Nephron progenitor cell (in vitro differentiated cells): ENCODE results near the gene KATNAL1.

ENCODE experiments used
- DNase-seq: peaks from one replicate; pipeline ENCODE4 v3.0.0; 2021
- H3K27ac Mint-ChIP-seq: 2 replicates; pipeline ENCODE4 v1.8.0; 2021; ENCODE audit warnings: mild to moderate bottlenecking, moderate library complexity, mixed read lengths
- H3K27me3 Mint-ChIP-seq: 2 replicates; pipeline ENCODE4 v1.8.0; 2021; ENCODE audit warnings: mild to moderate bottlenecking, low read depth, mixed read lengths; ENCODE audit not compliant: poor library complexity
- H3K36me3 Mint-ChIP-seq: 2 replicates; pipeline ENCODE4 v1.8.0; 2021; ENCODE audit warnings: low read depth, mixed read lengths
- H3K4me1 Mint-ChIP-seq: 2 replicates; pipeline ENCODE4 v1.8.0; 2021; ENCODE audit warnings: mixed read lengths
- H3K4me3 Mint-ChIP-seq: 2 replicates; pipeline ENCODE4 v1.8.0; 2021; ENCODE audit warnings: mild to moderate bottlenecking, moderate library complexity, mixed read lengths
- H3K9me3 Mint-ChIP-seq: 2 replicates; pipeline ENCODE4 v1.8.0; 2021; ENCODE audit warnings: mild to moderate bottlenecking, moderate library complexity, mixed read lengths
- TF ChIP-seq, protein P1 (sequence below): fragments of 200-600 bp; sonication (generic); IDR thresholded peaks from 2 replicates; pipeline ENCODE4 v1.5.0; 2021; ENCODE audit warnings: antibody characterized with exemption

Gene KATNAL1

DNA sequence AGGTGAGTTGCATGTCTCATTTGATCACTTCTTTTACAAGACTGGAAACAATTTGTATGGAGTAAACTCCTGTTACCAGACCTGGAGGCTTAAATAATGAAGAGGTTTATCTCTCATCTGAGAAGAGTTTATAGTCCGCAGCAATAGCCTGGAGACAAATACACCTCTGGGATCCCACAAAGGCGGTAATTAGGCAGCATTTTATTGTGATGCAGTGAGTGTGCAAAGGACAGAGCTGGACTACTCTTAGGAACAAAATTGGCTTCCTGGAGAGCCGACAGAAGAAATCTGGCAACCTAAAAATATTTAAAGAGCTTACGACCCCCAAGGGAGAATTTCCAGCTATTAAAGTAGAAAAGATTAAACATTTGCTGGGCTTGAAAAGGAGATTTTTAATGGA, 11.8 kb upstream of the KATNAL1 start:
- Mint-ChIP-seq H3K4me3 (no peak overlapping the region), H3K27ac (no peak overlapping the region), H3K9me3 (no peaks in the 10 kb centered on the region), H3K4me1 (peaks cover 11% of the 10 kb centered on the region), H3K36me3 (peaks cover 12% of the 10 kb centered on the region), H3K27me3 (peaks cover 4% of the 10 kb centered on the region)
- TF ChIP-seq, protein P1, sequence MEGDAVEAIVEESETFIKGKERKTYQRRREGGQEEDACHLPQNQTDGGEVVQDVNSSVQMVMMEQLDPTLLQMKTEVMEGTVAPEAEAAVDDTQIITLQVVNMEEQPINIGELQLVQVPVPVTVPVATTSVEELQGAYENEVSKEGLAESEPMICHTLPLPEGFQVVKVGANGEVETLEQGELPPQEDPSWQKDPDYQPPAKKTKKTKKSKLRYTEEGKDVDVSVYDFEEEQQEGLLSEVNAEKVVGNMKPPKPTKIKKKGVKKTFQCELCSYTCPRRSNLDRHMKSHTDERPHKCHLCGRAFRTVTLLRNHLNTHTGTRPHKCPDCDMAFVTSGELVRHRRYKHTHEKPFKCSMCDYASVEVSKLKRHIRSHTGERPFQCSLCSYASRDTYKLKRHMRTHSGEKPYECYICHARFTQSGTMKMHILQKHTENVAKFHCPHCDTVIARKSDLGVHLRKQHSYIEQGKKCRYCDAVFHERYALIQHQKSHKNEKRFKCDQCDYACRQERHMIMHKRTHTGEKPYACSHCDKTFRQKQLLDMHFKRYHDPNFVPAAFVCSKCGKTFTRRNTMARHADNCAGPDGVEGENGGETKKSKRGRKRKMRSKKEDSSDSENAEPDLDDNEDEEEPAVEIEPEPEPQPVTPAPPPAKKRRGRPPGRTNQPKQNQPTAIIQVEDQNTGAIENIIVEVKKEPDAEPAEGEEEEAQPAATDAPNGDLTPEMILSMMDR = no peak
- no peak for DNase-seq

DNA sequence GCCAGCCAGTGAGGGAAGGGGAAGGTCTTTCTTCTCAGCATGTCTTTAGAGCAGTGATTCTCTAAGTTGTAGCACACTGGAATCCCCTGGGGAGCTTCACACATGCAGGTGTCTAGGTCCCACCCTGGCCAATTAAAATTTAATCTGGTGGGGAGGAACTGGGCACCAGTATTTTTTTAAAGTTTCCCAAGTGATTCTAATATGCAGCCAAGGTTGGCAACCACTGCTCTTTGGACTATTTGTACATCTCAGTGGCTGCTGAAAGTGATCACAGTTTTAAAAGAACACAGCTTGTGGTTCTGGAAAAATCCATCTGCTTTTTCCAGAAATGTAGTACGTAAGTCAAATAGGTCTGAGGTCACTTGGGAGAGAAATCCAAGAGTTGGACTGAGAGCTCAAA, 10.7 kb upstream of the KATNAL1 start:
- Mint-ChIP-seq H3K27me3 (peaks cover 4% of the 10 kb centered on the region), H3K27ac (no peak overlapping the region), H3K4me1 (peaks cover 11% of the 10 kb centered on the region), H3K9me3 (no peaks in the 10 kb centered on the region), H3K36me3 (peaks cover 6% of the 10 kb centered on the region), H3K4me3 (no peak overlapping the region)
- DNase-seq = no peak
- TF ChIP-seq, protein P1 = no peak

- no peaks in the 10 kb centered on the region for H3K36me3 Mint-ChIP-seq
Measured at GRCh38 chr13:30314562-30314961, 7.2 kb upstream of the KATNAL1 start.

DNA sequence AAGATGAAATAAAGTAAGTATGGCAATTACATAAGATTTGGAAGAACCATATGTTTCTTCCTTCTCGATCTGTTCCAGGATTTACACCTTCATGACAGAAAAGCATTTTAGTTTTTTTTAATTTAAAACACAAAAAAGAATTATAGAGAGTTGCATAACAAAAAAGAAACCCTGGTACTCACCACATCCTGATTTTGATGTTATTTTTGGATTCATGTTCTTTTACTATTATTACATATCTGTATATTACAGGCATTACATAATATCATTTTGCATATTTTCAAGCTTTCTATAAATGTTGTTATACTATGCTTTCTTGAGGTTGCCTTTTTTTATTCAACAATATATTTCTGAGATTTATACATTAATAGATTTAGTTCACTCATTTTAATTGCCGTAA, 6.7 kb upstream of the KATNAL1 start:
- Mint-ChIP-seq H3K27ac (no peak overlapping the region), H3K4me3 (no peak overlapping the region), H3K36me3 (no peaks in the 10 kb centered on the region), H3K4me1 (peaks cover 3% of the 10 kb centered on the region), H3K27me3 (peaks cover 6% of the 10 kb centered on the region), H3K9me3 (no peaks in the 10 kb centered on the region)
- no peak for DNase-seq
- TF ChIP-seq, protein P1 = no peak

More at GRCh38 chr13:30314562-30314961, 7.2 kb upstream of the KATNAL1 start:
- TF ChIP-seq, protein P1 = no peak
- no peak overlapping the region for H3K4me3 Mint-ChIP-seq
- H3K9me3 Mint-ChIP-seq = no peaks in the 10 kb centered on the region
- peaks cover 8% of the 10 kb centered on the region for H3K4me1 Mint-ChIP-seq
- no peak overlapping the region for H3K27ac Mint-ChIP-seq
- peaks cover under 1% of the 10 kb centered on the region for H3K27me3 Mint-ChIP-seq
- DNase-seq = no peak

DNA sequence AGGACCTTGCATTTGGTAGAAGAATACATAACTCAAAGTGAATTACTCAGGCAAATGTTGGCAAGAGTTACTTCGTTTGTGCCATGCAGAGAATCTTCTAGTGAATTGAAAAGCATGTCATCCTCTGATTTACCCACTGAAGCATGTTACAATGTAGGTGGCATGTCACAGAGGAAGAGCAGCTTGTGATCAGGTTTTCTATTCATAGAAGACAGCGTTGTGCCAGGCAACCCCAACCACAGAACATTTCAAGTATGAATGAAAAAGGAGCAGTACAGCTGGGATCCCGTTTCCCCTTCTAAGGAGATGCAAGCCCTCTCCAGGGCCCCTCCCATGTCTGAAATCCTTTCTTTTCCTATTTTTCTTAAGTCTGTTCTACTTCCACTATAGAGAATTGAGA, 6.0 kb upstream of the KATNAL1 start:
- peaks cover 6% of the 10 kb centered on the region for H3K27me3 Mint-ChIP-seq
- no peak overlapping the region for H3K4me3 Mint-ChIP-seq
- no peak for DNase-seq
- TF ChIP-seq, protein P1 = no peak
- peaks cover 5% of the 10 kb centered on the region for H3K4me1 Mint-ChIP-seq
- no peak overlapping the region for H3K27ac Mint-ChIP-seq
- H3K9me3 Mint-ChIP-seq = no peaks in the 10 kb centered on the region
- H3K36me3 Mint-ChIP-seq = no peaks in the 10 kb centered on the region

GRCh38 chr13:30312904-30313303, 5.6 kb upstream of the KATNAL1 start:
- no peak for DNase-seq
- H3K9me3 Mint-ChIP-seq = no peaks in the 10 kb centered on the region
- no peaks in the 10 kb centered on the region for H3K36me3 Mint-ChIP-seq
- no peak overlapping the region for H3K4me3 Mint-ChIP-seq
- TF ChIP-seq, protein P1 = no peak
- peaks cover 6% of the 10 kb centered on the region for H3K27me3 Mint-ChIP-seq
- no peak overlapping the region for H3K27ac Mint-ChIP-seq
- peaks cover 5% of the 10 kb centered on the region for H3K4me1 Mint-ChIP-seq
